HepG2 (cell line): ENCODE data around the gene SBSN. TPM values are rescaled to one million over a fixed set of nuclear protein-coding genes. Genes with fewer than 3 reads are reported as not detected.

Source experiments
- AKAP8 ChIP-seq: sonication (generic); formaldehyde crosslinking; IDR thresholded peaks from 2 replicates; pipeline ENCODE4 v1.5.1; 2020; ENCODE audit warnings: mild to moderate bottlenecking, missing genetic modification reagents
- ATAD3A ChIP-seq: sonication (generic); formaldehyde crosslinking; IDR thresholded peaks from 2 replicates; pipeline ENCODE4 v1.4.0; 2020; ENCODE audit warnings: missing genetic modification reagents
- FOXM1 ChIP-seq: sonication (generic); formaldehyde crosslinking; IDR thresholded peaks from 2 replicates; pipeline ENCODE4 v1.5.0; 2020; ENCODE audit warnings: missing genetic modification reagents
- GATAD1 ChIP-seq: IDR thresholded peaks from 2 replicates; pipeline ENCODE4 v1.6.1; 2016; ENCODE audit warnings: missing genetic modification reagents, missing compliant biosample characterization
- HNF1B ChIP-seq: sonication (generic); formaldehyde crosslinking; IDR thresholded peaks from 2 replicates; pipeline ENCODE4 v1.5.1; 2020; ENCODE audit warnings: mild to moderate bottlenecking, moderate library complexity, missing genetic modification reagents
- PRMT3 ChIP-seq: sonication (generic); formaldehyde crosslinking; IDR thresholded peaks from 2 replicates; pipeline ENCODE4 v1.8.1; 2022; ENCODE audit warnings: low read depth, mild to moderate bottlenecking, moderate library complexity, missing genetic modification reagents, borderline replicate concordance
- TBL1XR1 ChIP-seq: fragments of 150-350 bp; IDR thresholded peaks from 2 replicates; pipeline ENCODE4 v1.6.1; 2014; ENCODE audit warnings: borderline replicate concordance, low read length; ENCODE audit not compliant: partially characterized antibody
- ZBTB40 ChIP-seq, 2 experiments: fragments of 450-650 bp in 1 of 2; sonication (generic) in 1 of 2; formaldehyde crosslinking in 1 of 2; IDR thresholded peaks; 2 replicates each; pipeline versions ENCODE4 v1.6.1 to v1.8.0; 2016 to 2022; ENCODE audit warnings: antibody characterized with exemption in 1 of 2, mild to moderate bottlenecking in 1 of 2, missing genetic modification reagents in 1 of 2
- ZMYM3 ChIP-seq: sonication (generic); formaldehyde crosslinking; IDR thresholded peaks from 2 replicates; pipeline ENCODE4 v1.5.1; 2020; ENCODE audit warnings: mild to moderate bottlenecking, missing genetic modification reagents
- ZNF12 ChIP-seq: sonication (generic); formaldehyde crosslinking; IDR thresholded peaks from 2 replicates; pipeline ENCODE4 v1.5.0; 2020; ENCODE audit warnings: missing genetic modification reagents
- ZNF670 ChIP-seq: sonication (generic); formaldehyde crosslinking; IDR thresholded peaks from 2 replicates; pipeline ENCODE4 v1.8.0; 2022; ENCODE audit warnings: mild to moderate bottlenecking, missing genetic modification reagents, borderline replicate concordance
- ZNF703 ChIP-seq: sonication (generic); formaldehyde crosslinking; IDR thresholded peaks from 2 replicates; pipeline ENCODE4 v1.5.1; 2020; ENCODE audit warnings: missing genetic modification reagents, mild to moderate bottlenecking, moderate library complexity, borderline replicate concordance
- ZNF720 ChIP-seq: sonication (generic); formaldehyde crosslinking; IDR thresholded peaks from 2 replicates; pipeline ENCODE4 v1.4.0; 2020; ENCODE audit warnings: missing genetic modification reagents
- ZNF879 ChIP-seq: sonication (generic); formaldehyde crosslinking; IDR thresholded peaks from 2 replicates; pipeline ENCODE4 v1.8.1; 2023; ENCODE audit warnings: missing genetic modification reagents
- ZSCAN12 ChIP-seq: sonication (generic); formaldehyde crosslinking; IDR thresholded peaks from 2 replicates; pipeline ENCODE4 v1.9.0; 2021; ENCODE audit warnings: mild to moderate bottlenecking, missing genetic modification reagents
- polyA plus RNA-seq, 8 experiments: library from polyadenylated mRNA; depleted of rRNA in 3 of 8; stranded (reverse) in 7 of 8; unstranded in 1 of 8; fragments of >200 nt; fragmentation: Illumina TruSeq in 4 of 8; extraction: Trizol in 4 of 8; gene quantifications; 2 replicates each; pipeline versions ENCODE4 v1.2.1 to v1.2.3, GENCODE V29; 2011 to 2016; ENCODE audit warnings: low read depth in 4 of 8, missing spikeins in 1 of 8, mixed read lengths in 1 of 8; ENCODE audit not compliant: insufficient read depth in 1 of 8
- total RNA-seq, 5 experiments: library from RNA; depleted of rRNA; stranded (reverse); fragments of >200 nt; fragmentation: Illumina TruSeq; extraction: Trizol; gene quantifications; 2 replicates each; pipeline ENCODE4 v1.2.3, GENCODE V29; 2016; ENCODE audit warnings: low read depth in 1 of 5

SBSN gene
- total and polyA plus RNA-seq, 2 of the 13 experiments (the other 11 are each of a cell fraction or from before 2014, with no cell fraction given) = not detected

GRCh38 chr19:35509861-35510625 is 18.1 kb downstream of the SBSN start (continued):
- TF ChIP-seq ZBTB40 (IDR thresholded peaks at IDR 0.05) (no peak), ZBTB40 (CRISPR knock-in tag; IDR thresholded peaks at IDR 0.05) (no peak; the same call in 1 of the 2 replicates), ZNF670 (CRISPR knock-in tag) (no peak), PRMT3 (CRISPR knock-in tag) (no peak), ATAD3A (CRISPR knock-in tag) (no peak), ZNF879 (no peak), AKAP8 (CRISPR knock-in tag) (no peak), ZNF720 (CRISPR knock-in tag) (no peak), ZNF12 (CRISPR knock-in tag) (no peak), ZMYM3 (CRISPR knock-in tag) (peak; percentile 70), FOXM1 (no peak), HNF1B (peak; percentile 66; the same call in 1 of the 2 replicates), GATAD1 (CRISPR knock-in tag) (peak; percentile 62; the same call in 1 of the 2 replicates), TBL1XR1 (no peak), ZSCAN12 (no peak), ZNF703 (CRISPR knock-in tag) (no peak)
